ENCODE results near the gene SAMD8. TPM values are rescaled to one million over a fixed set of nuclear protein-coding genes. Genes with fewer than 3 reads are reported as not detected.
A peak's percentile ranks its signal among the peaks of the same experiment; 100 is the strongest.

The SAMD8 gene
- total and polyA plus RNA-seq, 11 donors, result 7.5 to 43.0 (median 23.4) TPM

DNA sequence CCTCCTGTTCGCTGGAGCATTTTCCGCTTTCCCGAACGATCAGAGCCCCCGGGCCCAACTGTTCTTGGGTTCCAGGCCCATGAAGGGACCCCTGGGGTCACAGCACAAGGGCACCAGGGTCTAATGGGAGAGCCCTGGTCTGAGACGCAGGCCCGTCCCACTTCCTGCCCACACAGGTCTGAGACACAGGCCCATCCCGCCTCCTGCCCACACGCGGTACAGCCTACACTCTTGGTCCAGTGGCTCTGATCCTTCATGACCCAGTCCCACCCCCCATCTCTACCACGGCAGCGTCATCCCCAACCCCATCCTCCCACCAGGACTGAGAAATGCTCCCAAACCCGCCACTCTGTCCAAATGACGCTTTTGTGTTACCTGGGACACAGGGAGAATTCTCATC lies 38.7 kb upstream of the SAMD8 start:
- intact Hi-C loops (cut with DNase I), result loop anchor here in 1 of 10 donors (5.0 kb wide), 1 partner anchor 40 kb away; no protein-coding TSS in a partner anchor
- H3K27me3 ChIP-seq, result no peaks in the 10 kb centered on the region
- H3K9me3 ChIP-seq, result no peaks in the 10 kb centered on the region
- peaks cover 0 to 17% (median 12%) of the 10 kb centered on the region in 12 donors for H3K4me1 ChIP-seq
- TF ChIP-seq, protein P1, sequence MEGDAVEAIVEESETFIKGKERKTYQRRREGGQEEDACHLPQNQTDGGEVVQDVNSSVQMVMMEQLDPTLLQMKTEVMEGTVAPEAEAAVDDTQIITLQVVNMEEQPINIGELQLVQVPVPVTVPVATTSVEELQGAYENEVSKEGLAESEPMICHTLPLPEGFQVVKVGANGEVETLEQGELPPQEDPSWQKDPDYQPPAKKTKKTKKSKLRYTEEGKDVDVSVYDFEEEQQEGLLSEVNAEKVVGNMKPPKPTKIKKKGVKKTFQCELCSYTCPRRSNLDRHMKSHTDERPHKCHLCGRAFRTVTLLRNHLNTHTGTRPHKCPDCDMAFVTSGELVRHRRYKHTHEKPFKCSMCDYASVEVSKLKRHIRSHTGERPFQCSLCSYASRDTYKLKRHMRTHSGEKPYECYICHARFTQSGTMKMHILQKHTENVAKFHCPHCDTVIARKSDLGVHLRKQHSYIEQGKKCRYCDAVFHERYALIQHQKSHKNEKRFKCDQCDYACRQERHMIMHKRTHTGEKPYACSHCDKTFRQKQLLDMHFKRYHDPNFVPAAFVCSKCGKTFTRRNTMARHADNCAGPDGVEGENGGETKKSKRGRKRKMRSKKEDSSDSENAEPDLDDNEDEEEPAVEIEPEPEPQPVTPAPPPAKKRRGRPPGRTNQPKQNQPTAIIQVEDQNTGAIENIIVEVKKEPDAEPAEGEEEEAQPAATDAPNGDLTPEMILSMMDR (IDR thresholded peaks at IDR 0.05), result no peak
- no peak for TF ChIP-seq POLR2A (IDR thresholded peaks at IDR 0.05)
- ATAC-seq (no peak), DNase-seq (no peak)
- H3K36me3 ChIP-seq, result no peaks in the 10 kb centered on the region
- 86 to 93% (median 89%) methylated on average over 14 of the region's 14 CpGs for WGBS, 4 donors
- H3K4me3 ChIP-seq, result no peak overlapping the region
- H3K27ac ChIP-seq, result no peak overlapping the region

DNA sequence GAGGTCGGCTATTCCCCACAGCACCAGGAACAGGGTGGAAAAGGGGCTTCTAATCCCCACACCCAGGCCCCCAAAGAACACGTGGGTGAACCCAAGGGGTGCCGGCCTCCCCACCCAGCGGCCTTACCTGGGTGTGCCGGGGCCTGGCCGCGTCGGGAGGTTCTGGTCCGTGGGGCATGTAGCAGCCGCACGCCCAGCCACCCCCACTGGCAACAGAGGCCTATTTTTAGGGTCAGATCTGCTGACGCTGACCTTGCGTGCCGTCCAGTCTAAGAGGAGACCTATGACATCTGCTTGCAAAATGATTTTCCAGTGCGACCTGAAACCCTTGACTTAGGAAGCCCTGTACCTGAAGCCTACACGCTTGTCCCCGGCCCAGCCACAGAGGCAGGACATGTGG lies 38.0 kb upstream of the SAMD8 start:
- H3K27me3 ChIP-seq, result no peaks in the 10 kb centered on the region
- WGBS, 4 donors, result 91 to 97% (median 95%) methylated on average over 7 to 17 of the region's 17 CpGs
- intact Hi-C loops (cut with DNase I), result loop anchor here in 1 of 10 donors (5.0 kb wide), 1 partner anchor 41 kb away; no protein-coding TSS in a partner anchor
- peak in 2 of 4 donors; percentile 20 to 62 for ATAC-seq
- no peak overlapping the region for H3K4me3 ChIP-seq
- H3K36me3 ChIP-seq, result no peaks in the 10 kb centered on the region
- H3K9me3 ChIP-seq, result no peaks in the 10 kb centered on the region
- peaks cover 0 to 17% (median 12%) of the 10 kb centered on the region in 12 donors for H3K4me1 ChIP-seq
- no peak for DNase-seq
- TF ChIP-seq POLR2A (IDR thresholded peaks at IDR 0.05), result no peak
- TF ChIP-seq, protein P1 (IDR thresholded peaks at IDR 0.05), result no peak
- no peak overlapping the region for H3K27ac ChIP-seq

DNA sequence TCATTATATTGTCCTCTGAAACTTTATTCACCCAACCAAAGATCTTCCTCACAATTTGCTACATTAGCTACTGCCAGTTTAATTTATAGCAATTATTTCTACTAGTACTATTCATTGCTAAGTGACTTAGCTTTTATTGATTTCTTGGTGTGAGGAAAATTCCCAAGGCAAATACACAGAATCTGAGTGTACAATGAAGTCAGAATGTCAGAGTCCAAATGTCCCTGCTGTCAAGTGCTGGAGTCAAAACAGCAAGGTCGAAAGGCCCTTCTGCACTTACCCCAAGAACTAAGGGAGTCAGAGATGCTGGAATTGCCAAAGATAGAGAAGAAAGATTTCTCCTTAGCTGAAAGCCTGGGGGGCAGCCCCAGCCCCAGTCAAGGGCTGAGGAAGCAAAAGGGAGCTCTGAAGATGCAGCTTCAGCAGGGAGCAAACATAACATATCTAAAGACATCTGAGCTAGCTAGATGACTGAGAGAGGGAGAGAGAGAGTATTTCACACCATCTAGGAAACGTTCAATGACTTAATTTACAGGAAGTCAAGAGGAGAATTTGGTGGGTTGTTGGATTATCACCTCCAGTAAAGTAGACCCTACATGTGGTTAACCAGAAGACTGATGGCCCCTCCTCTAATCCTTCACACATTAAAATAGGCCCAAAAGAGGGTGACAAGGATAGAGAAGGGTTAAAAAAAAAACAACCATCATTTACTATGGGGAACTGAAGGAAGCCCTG lies 36.6 kb upstream of the SAMD8 start:
- H3K4me1 ChIP-seq, result peaks cover 0 to 17% (median 12%) of the 10 kb centered on the region in 12 donors
- WGBS, 4 donors, result 41 to 72% (median 58%) methylated on average over 2 of the region's 2 CpGs
- no peak overlapping the region for H3K4me3 ChIP-seq
- no peaks in the 10 kb centered on the region for H3K36me3 ChIP-seq
- H3K9me3 ChIP-seq, result no peaks in the 10 kb centered on the region
- ATAC-seq, result no peak
- H3K27me3 ChIP-seq, result no peaks in the 10 kb centered on the region
- H3K27ac ChIP-seq, result no peak overlapping the region
- intact Hi-C loops (cut with DNase I), result loop anchor here in 1 of 10 donors (5.0 kb wide), 1 partner anchor 43 kb away; no protein-coding TSS in a partner anchor
- DNase-seq, result no peak
- TF ChIP-seq, protein P1 (IDR thresholded peaks at IDR 0.05), result no peak
- no peak for TF ChIP-seq POLR2A (IDR thresholded peaks at IDR 0.05)

DNA sequence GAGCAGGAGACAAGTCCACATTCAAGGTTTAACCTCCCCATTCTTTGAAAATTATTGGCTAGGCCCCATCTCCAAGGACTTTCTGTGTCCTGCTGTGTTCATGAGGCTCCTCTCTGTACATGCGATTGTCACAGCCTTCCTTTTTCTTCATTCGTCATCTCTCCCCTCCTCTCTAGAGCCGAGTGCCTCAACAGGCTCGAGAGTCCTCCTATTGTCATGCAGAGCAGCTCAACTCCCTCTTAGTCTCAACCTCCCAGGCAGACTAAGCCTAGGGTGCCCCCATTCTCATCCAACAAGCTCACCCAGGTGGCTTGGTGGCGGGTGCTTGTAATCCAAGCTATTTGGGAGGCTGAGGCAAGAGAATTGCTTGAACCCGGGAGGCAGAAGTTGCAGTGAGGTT lies 35.1 kb upstream of the SAMD8 start:
- ATAC-seq (no peak), DNase-seq (no peak)
- no peaks in the 10 kb centered on the region for H3K36me3 ChIP-seq
- H3K27ac ChIP-seq, result no peak overlapping the region
- intact Hi-C loops (cut with DNase I), result no loop called here
- TF ChIP-seq POLR2A (IDR thresholded peaks at IDR 0.05), result no peak
- TF ChIP-seq, protein P1 (IDR thresholded peaks at IDR 0.05), result no peak
- no peak overlapping the region for H3K4me3 ChIP-seq
- H3K9me3 ChIP-seq, result peaks cover 0 to 3% (median 0%) of the 10 kb centered on the region in 12 donors
- peaks cover 0 to 6% (median under 1%) of the 10 kb centered on the region in 12 donors for H3K4me1 ChIP-seq
- 88 to 94% (median 89%) methylated on average over 6 of the region's 6 CpGs for WGBS, 4 donors
- no peaks in the 10 kb centered on the region for H3K27me3 ChIP-seq

All from heart left ventricle (tissue), 16 donors.